Measurements from ENCODE around the gene SREBF2. TPM values are rescaled to one million over a fixed set of nuclear protein-coding genes. Genes with fewer than 3 reads are reported as not detected.

The SREBF2 gene
- total RNA-seq: 10 to 100 TPM; 48.3 to 65.3 TPM

- Histone ChIP-seq H3K4me3 (peak within 1 kb of the TSS; percentile 96), H3K36me3 (peaks cover 2% of the 10 kb centered on the region), H3K27ac (peak within 1 kb of the TSS; percentile 85 to 92), H3K27me3 (replicated peaks; ENCODE audit: insufficient read depth) (no peaks in the 10 kb centered on the region), H3K9me3 (no peaks in the 10 kb centered on the region), H3K4me1 (ENCODE audit: control insufficient read depth in 1 of 2, low read depth in 2 of 2) (peaks cover 7 to 31% of the 10 kb centered on the region in 2 donors)
- DNase-seq (ENCODE audit: low spot score) (peak; percentile 99), ATAC-seq (ENCODE audit: insufficient number of reproducible peaks, low FRiP score, low read depth) (peak; percentile 98)
- no peak for TF ChIP-seq CTCF (IDR thresholded peaks at IDR 0.05)
Measured at GRCh38 chr22:41832553-41833368, at the start of gene SREBF2. Gene SREBF2 (plus strand): TSS chr22:41833105. CDS start chr22:41833271, 166 bp downstream.

- Histone ChIP-seq H3K4me1 (ENCODE audit: control insufficient read depth in 1 of 2, low read depth in 2 of 2) (no peaks in the 10 kb centered on the region), H3K27me3 (replicated peaks; ENCODE audit: insufficient read depth) (no peaks in the 10 kb centered on the region), H3K27ac (no peak overlapping the region), H3K9me3 (no peaks in the 10 kb centered on the region), H3K4me3 (no peak overlapping the region), H3K36me3 (no peaks in the 10 kb centered on the region)
- ATAC-seq (ENCODE audit: insufficient number of reproducible peaks, low FRiP score, low read depth) (no peak), DNase-seq (ENCODE audit: low spot score) (no peak)
- no peak for TF ChIP-seq CTCF (IDR thresholded peaks at IDR 0.05)
Measured at GRCh38 chr22:41787331-41787730, 45.6 kb upstream of the SREBF2 start.

DNA sequence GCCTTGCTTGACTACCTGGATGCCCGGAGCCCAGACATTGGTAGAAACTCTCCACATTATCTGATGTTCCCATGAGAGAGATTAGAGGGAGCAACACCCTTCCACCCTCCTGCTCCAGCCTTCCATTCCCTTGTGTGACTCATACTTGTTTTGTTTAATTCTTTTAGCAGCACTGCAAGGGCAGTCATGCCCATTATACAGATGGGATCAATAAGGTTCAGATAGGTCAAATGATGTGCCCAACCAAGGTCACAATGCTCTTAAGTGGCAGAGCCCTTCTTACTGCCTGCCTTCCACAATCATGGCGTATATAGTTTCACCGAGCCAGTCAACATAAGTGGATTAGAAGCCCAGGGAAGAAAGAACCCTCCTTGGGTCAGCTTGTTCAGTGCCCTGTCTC, 39.0 kb upstream of the SREBF2 start:
- Histone ChIP-seq H3K9me3 (no peaks in the 10 kb centered on the region), H3K27ac (no peak overlapping the region), H3K4me1 (ENCODE audit: control insufficient read depth in 1 of 2, low read depth in 2 of 2) (no peaks in the 10 kb centered on the region), H3K27me3 (replicated peaks; ENCODE audit: insufficient read depth) (no peaks in the 10 kb centered on the region), H3K36me3 (no peaks in the 10 kb centered on the region), H3K4me3 (no peak overlapping the region)
- DNase-seq (ENCODE audit: low spot score) (no peak), ATAC-seq (ENCODE audit: insufficient number of reproducible peaks, low FRiP score, low read depth) (no peak)
- TF ChIP-seq CTCF (IDR thresholded peaks at IDR 0.05): no peak

GRCh38 chr22:41798736-41799135, 34.2 kb upstream of the SREBF2 start:
- Histone ChIP-seq H3K27me3 (replicated peaks; ENCODE audit: insufficient read depth) (no peaks in the 10 kb centered on the region), H3K4me1 (ENCODE audit: control insufficient read depth in 1 of 2, low read depth in 2 of 2) (peaks cover 0 to 11% of the 10 kb centered on the region in 2 donors), H3K36me3 (no peaks in the 10 kb centered on the region), H3K27ac (no peak overlapping the region), H3K9me3 (no peaks in the 10 kb centered on the region), H3K4me3 (no peak overlapping the region)
- no peak for TF ChIP-seq CTCF (IDR thresholded peaks at IDR 0.05)
- DNase-seq (ENCODE audit: low spot score) (no peak), ATAC-seq (ENCODE audit: insufficient number of reproducible peaks, low FRiP score, low read depth) (no peak)

DNA sequence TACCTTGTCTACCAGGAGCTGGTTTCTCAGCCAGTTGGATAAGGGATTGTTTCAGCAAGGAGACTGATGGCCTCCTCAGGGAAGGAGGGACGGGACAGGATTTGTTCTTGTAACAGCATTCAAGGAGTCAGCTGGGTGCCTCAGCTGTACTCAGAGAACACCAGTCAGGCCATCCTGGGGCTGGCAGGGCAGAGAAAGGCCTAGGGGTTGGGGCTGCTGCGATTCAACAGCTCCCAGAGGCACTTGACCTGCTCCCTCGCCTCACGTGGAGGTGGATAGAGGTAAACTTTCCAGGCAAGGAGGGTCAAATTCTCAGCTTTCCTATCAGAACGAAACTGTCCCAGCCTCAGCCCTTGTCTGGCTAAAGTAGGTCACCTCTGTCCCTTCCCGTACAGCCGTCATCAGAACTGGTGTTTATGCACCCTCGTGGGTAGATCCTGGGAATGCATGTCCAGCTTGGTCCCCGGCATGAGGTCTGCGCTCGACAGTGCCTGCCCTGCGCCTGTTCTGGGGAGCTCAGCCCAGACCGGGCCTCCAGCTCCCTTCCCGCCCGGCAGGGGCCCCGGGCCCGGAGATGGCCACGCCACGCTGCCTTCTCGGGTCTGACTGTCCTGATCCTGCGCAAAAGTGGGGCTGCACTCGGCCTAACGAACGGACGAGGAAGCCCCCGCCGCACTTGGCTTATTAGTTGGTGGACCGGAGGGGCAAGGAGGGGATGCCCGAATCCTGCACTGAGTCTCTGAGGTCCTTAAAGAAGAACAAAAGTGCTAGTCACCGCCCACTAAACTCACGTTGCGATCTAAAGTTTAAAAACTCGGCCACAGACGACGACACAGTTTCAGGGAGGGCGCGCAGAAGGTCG, 33.2 kb upstream of the SREBF2 start:
- DNase-seq (ENCODE audit: low spot score) (no peak), ATAC-seq (ENCODE audit: insufficient number of reproducible peaks, low FRiP score, low read depth) (peak; percentile 49)
- Histone ChIP-seq H3K27ac (peak overlapping the region; percentile 64 to 72), H3K36me3 (no peaks in the 10 kb centered on the region), H3K9me3 (no peaks in the 10 kb centered on the region), H3K4me1 (ENCODE audit: control insufficient read depth in 1 of 2, low read depth in 2 of 2) (peaks cover 0 to 11% of the 10 kb centered on the region in 2 donors), H3K27me3 (replicated peaks; ENCODE audit: insufficient read depth) (no peaks in the 10 kb centered on the region), H3K4me3 (peak overlapping the region; percentile 81)
- TF ChIP-seq CTCF (IDR thresholded peaks at IDR 0.05): no peak
